Measurements from ENCODE around the gene SLC6A9. TPM values are rescaled to one million over a fixed set of nuclear protein-coding genes. Genes with fewer than 3 reads are reported as not detected.

SLC6A9 gene
- total and polyA plus RNA-seq, 2 of the 8 experiments (the other 6 are each of a cell fraction or from before 2014, with no cell fraction given): 20.2 to 24.2 TPM

- TF ChIP-seq CHD7 (IDR thresholded peaks at IDR 0.05; ENCODE audit: insufficient replicate concordance, low read length) (no peak), CTBP2 (IDR thresholded peaks at IDR 0.05; ENCODE audit: borderline replicate concordance, insufficient read depth, insufficient read length, low read length) (no peak), SIX5 (IDR thresholded peaks at IDR 0.05; ENCODE audit: low read depth, low read length) (no peak), SIN3A (conservative IDR thresholded peaks at IDR 0.05 in 1 of 2, IDR thresholded peaks at IDR 0.05 in 1 of 2; ENCODE audit: low read depth in 1 of 2, low read length in 2 of 2) (no peak), ASH2L (IDR thresholded peaks at IDR 0.05; ENCODE audit: low read length) (peak; percentile 29), CHD2 (IDR thresholded peaks at IDR 0.05; ENCODE audit: low read length) (no peak), POU5F1 (IDR thresholded peaks at IDR 0.05; ENCODE audit: low read depth, low read length) (no peak), JUND (IDR thresholded peaks at IDR 0.05; ENCODE audit: low read length) (no peak), EGR1 (IDR thresholded peaks at IDR 0.05; ENCODE audit: borderline replicate concordance, low read depth, low read length) (no peak), MAX (IDR thresholded peaks at IDR 0.05) (no peak)
These were observed 39.6 kb downstream of the SLC6A9 start, which contains the start of gene CCDC24 (continued) for GRCh38 chr1:43991476-43992231.

Measured in H1 (cell line).